Thyroid gland (tissue), 4 donors: ENCODE results near the gene MAP1LC3A. TPM values are rescaled to one million over a fixed set of nuclear protein-coding genes. Genes with fewer than 3 reads are reported as not detected.

Source experiments
- DNase-seq, 2 donors: peaks; one replicate each; pipeline ENCODE4 v3.0.0-alpha.2; 2019
- H3K27ac ChIP-seq, 3 donors: fragments of 200-600 bp; sonication (generic); 1 replicate in 2 of 3; 2 replicates in 1 of 3; pipeline ENCODE4 v1.5.1; 2016 to 2019; ENCODE audit warnings: mild to moderate bottlenecking in 1 of 3, moderate library complexity in 1 of 3
- H3K27me3 ChIP-seq: fragments of 200-600 bp; sonication (generic); one replicate; pipeline ENCODE4 v1.5.1; 2019
- H3K36me3 ChIP-seq, 2 donors: fragments of 200-600 bp; sonication (generic); one replicate each; pipeline ENCODE4 v1.5.1; 2016 to 2019
- H3K4me1 ChIP-seq, 2 donors: fragments of 200-600 bp; sonication (generic); one replicate each; pipeline ENCODE4 v1.5.1; 2017 to 2019
- H3K4me3 ChIP-seq, 3 donors: fragments of 200-600 bp; sonication (generic); replicated peaks in 1 of 3; 1 replicate in 2 of 3; 2 replicates in 1 of 3; pipeline ENCODE4 v1.5.1; 2016; ENCODE audit warnings: mild to moderate bottlenecking in 1 of 3
- H3K9me3 ChIP-seq: fragments of 200-600 bp; sonication (generic); one replicate; pipeline ENCODE4 v1.5.1; 2017
- CTCF ChIP-seq, 6 experiments: fragments of 200-600 bp in 3 of 6; fragments of 450-650 bp in 3 of 6; sonication (generic) in 3 of 6; IDR thresholded peaks; one replicate each; pipeline ENCODE4 v1.5.1; 2016 to 2019; ENCODE audit warnings: antibody characterized with exemption in 6 of 6, mild to moderate bottlenecking in 2 of 6, inconsistent platforms in 1 of 6, moderate library complexity in 1 of 6
- POLR2A ChIP-seq, 2 donors: fragments of 450-650 bp; IDR thresholded peaks; one replicate each; pipeline ENCODE4 v1.6.1; 2017; ENCODE audit warnings: antibody characterized with exemption in 2 of 2, mild to moderate bottlenecking in 2 of 2, moderate library complexity in 1 of 2
- WGBS, 2 donors: methylation state at CpG; one replicate each; pipeline ENCODE4 v1.1.5; 2017; 5-methylcytosine and 5-hydroxymethylcytosine counted together
- intact Hi-C: fragments of 100-400 bp; cut with DNase I; formaldehyde crosslinking; loops from one replicate; pipeline ENCODE4 v1.15.1; 2023
- total RNA-seq, 4 donors: library from RNA; depleted of rRNA; stranded (reverse); fragments of >200 nt; gene quantifications; one replicate each; pipeline ENCODE4 v1.2.3, GENCODE V29; 2016

MAP1LC3A gene
- total RNA-seq, 4 donors from 2014 or later: 119 to 163 (median 130) TPM

- intact Hi-C loops: no loop called here
- Histone ChIP-seq H3K4me1 (no peaks in the 10 kb centered on the region), H3K27me3 (no peaks in the 10 kb centered on the region), H3K4me3 (no peak overlapping the region), H3K27ac (no peak overlapping the region), H3K36me3 (peaks cover 30 to 36% of the 10 kb centered on the region in 2 donors), H3K9me3 (no peaks in the 10 kb centered on the region)
- 86 to 89% methylated on average over 16 of the region's 16 CpGs for WGBS, 2 donors
- no peak for DNase-seq
- TF ChIP-seq POLR2A (IDR thresholded peaks at IDR 0.05) (no peak), CTCF (IDR thresholded peaks at IDR 0.05) (no peak)
Measured at GRCh38 chr20:34541917-34542316, 16.6 kb upstream of the MAP1LC3A start.

GRCh38 chr20:34542439-34542838, 16.1 kb upstream of the MAP1LC3A start:
- DNase-seq: no peak
- Histone ChIP-seq H3K9me3 (no peaks in the 10 kb centered on the region), H3K27me3 (no peaks in the 10 kb centered on the region), H3K4me3 (no peak overlapping the region), H3K4me1 (no peaks in the 10 kb centered on the region), H3K36me3 (peaks cover 24 to 32% of the 10 kb centered on the region in 2 donors), H3K27ac (no peak overlapping the region)
- TF ChIP-seq POLR2A (IDR thresholded peaks at IDR 0.05) (no peak), CTCF (IDR thresholded peaks at IDR 0.05) (no peak)
- intact Hi-C loops: no loop called here
- 96 to 98% methylated on average over 6 of the region's 6 CpGs for WGBS, 2 donors

- no peak for TF ChIP-seq POLR2A (IDR thresholded peaks at IDR 0.05)
- no peak for TF ChIP-seq CTCF (IDR thresholded peaks at IDR 0.05)
- Histone ChIP-seq H3K9me3 (no peaks in the 10 kb centered on the region), H3K27me3 (no peaks in the 10 kb centered on the region), H3K4me3 (no peak overlapping the region), H3K36me3 (peaks cover 21 to 32% of the 10 kb centered on the region in 2 donors), H3K4me1 (no peaks in the 10 kb centered on the region), H3K27ac (no peak overlapping the region)
- 66 to 69% methylated on average over 12 of the region's 12 CpGs for WGBS, 2 donors
- intact Hi-C loops: no loop called here
- no peak for DNase-seq
Measured at GRCh38 chr20:34543463-34544056, 15.0 kb upstream of the MAP1LC3A start.

GRCh38 chr20:34544109-34544796, 14.3 kb upstream of the MAP1LC3A start:
- intact Hi-C loops: no loop called here
- no peaks in the 10 kb centered on the region for H3K9me3 ChIP-seq
- no peak overlapping the region for H3K4me3 ChIP-seq
- H3K27me3 ChIP-seq: no peaks in the 10 kb centered on the region
- H3K36me3 ChIP-seq: peaks cover 21 to 30% of the 10 kb centered on the region in 2 donors
- H3K27ac ChIP-seq: no peak overlapping the region
- DNase-seq: peak; percentile 45 to 47
- TF ChIP-seq CTCF (IDR thresholded peaks at IDR 0.05) (no peak), POLR2A (IDR thresholded peaks at IDR 0.05) (no peak)
- no peaks in the 10 kb centered on the region for H3K4me1 ChIP-seq
- 18 to 20% methylated on average over 12 to 19 of the region's 19 CpGs for WGBS, 2 donors

GRCh38 chr20:34546751-34547181, 11.8 kb upstream of the MAP1LC3A start:
- DNase-seq: no peak
- H3K27me3 ChIP-seq: no peaks in the 10 kb centered on the region
- no peaks in the 10 kb centered on the region for H3K4me1 ChIP-seq
- H3K27ac ChIP-seq: no peak overlapping the region
- WGBS, 2 donors: 85 to 88% methylated on average over 11 of the region's 11 CpGs
- H3K9me3 ChIP-seq: no peaks in the 10 kb centered on the region
- intact Hi-C loops: no loop called here
- no peak overlapping the region for H3K4me3 ChIP-seq
- peaks cover 4 to 6% of the 10 kb centered on the region in 2 donors for H3K36me3 ChIP-seq
- no peak for TF ChIP-seq POLR2A (IDR thresholded peaks at IDR 0.05)
- no peak for TF ChIP-seq CTCF (IDR thresholded peaks at IDR 0.05)
